ENCODE data around the gene SLC39A2.
A peak's percentile ranks its signal among the peaks of the same experiment; 100 is the strongest.

SLC39A2 gene

DNA sequence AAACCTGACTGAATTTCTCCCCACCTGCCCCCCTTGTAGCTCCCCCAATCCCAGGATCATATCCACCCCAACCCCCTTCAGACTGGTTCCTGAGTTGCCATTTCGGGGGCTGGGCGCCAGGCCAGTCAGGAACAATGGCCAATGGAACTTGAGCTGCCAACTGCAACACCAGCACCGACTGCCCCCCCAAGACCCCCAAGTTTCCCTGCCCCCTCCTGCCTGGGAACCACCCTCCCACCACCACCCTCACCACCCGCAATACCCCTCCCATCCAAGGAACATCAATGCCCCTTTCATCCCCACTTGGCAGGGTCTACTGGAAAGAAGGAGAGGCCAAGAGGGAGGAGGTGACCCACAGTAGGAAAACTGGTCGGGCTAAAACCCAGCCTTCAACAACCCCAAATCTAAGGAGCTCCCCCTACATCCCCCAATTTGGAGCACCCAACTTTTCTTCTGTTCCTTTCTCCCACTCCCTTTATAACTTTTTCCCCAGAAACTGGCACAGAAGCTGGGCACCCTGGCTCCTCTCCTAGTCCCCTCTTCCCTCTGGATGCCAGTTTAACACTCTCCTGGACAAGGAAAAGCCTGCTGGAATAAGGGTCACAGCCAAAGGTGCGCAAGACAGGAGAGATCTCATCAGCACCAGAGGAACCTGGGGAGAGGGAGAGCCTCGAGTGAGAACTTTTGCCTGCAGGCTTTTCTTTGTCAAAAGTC is 27.3 kb downstream of the SLC39A2 start:
- no peak for DNase-seq

DNA sequence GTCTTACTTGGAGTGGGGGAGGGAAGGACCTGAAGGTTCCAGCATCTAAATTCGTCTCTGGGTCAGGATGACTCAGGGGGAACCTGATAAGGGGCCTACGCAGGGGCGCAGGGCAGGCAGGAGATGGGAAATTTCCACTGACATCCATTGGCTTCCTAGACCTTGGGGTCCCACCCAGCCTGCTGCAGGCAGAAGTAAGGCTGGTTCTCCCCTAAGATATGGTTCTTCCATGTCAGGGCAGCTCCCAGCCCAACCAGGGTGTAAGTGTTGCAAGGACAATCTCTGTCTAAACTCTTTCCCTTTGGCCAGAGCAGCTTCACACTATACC is 27.9 kb downstream of the SLC39A2 start:
- DNase-seq, result no peak

DNA sequence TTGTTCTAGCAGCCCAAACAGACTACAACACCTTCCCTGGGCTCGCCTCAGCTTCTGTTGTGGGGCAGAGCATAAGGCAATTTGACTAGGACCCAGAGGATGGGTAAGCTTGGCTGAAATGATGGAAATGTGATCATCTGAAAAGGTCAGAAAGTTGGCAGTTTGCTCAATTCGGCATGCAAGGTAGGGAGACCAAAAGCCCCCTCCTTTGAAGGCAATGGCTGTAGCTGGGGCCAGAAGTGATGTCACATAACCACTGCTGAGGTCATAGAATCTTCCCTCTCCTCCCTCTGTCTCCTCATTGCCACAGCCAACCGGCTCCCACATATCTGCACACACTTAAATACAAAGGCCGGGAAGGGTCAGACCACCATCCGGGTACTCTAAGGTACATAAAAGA is 30.8 kb downstream of the SLC39A2 start, which contains the start of gene TPPP2:
TSS of gene TPPP2 (plus strand) at position 301 of the 400 bp plus-strand sequence. CDS start 365 bp downstream, outside the sequence.
- DNase-seq, result no peak

DNA sequence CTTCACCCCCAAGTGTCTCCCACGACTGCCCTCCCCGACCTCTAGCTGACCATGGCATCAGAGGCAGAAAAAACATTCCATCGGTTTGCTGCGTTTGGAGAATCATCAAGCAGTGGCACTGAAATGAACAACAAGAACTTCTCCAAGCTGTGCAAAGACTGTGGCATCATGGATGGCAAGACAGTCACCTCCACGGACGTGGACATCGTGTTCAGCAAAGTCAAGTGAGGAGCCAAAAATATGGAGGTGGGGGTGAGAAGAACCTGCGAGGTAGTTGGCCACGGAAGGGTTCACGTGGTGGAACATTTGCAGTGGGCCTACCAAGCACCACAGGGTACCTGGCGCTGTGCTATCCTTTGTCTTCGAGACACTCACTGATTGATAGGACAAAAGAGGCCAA is 31.4 kb downstream of the SLC39A2 start:
- no peak for DNase-seq

DNA sequence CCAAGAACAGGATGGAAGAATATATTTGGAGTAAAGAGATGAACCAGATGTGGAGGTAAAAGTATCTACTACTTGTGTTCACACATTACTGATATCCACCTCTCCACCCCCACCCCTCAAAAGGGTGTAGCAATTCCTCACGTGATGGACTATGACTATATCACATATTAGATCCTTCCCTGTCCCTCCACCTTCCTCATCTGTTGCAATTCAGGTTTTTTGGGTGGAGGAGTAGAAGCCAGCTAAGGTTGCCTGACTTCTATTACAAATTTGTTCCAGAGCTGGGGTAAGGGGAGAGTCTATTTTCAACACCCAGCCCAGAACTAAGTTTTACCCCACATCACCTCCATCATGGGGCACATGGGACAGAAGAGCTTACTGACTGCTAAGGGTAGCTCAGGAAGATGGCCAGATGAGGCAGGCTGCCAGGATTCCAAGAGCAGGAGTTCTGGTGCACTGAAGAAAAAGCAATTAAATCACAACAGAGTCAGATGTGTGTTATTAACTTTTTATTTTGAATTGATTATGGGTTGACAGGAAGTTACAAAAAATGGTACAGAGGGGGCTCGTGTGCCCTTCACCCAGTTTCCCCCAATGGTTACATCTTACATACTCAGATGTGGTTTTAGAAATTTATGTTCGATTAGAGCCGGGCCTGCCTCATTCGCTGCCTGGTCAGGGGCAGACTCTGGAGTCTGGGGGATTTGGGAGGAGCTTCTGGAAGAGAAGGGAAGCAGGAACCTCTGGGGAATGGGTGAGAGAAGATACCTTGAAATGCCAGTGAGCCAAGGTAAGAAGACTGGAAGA is 33.4 kb downstream of the SLC39A2 start:
- DNase-seq, result no peak

DNA sequence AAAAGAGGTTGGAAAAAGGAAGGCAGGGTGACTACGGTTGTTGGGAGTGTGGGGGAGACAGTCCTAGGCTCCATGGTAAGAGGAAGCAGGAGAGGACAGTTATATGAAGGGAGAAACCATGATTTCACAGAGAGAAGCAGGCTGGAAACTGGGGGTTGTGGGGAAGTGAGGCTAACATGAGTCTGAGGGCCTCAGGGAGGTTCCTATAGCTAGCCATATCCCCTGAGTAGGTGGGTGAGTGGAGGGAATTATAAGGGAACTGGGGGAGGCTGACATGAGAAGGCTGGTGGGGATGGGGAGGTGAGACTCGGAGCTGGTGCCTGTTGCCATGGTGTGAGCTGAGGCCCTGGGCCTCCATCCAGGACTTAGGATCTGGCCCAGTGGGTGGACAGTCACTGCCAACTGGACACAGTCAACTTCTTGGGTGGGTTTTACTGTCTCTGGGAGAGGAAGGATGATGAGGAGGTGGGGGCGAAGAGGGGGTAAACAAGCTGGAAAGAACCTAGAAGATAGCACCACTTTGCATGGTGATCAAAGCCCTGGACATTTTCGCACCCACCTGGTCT is 34.1 kb downstream of the SLC39A2 start:
- DNase-seq, result no peak

DNA sequence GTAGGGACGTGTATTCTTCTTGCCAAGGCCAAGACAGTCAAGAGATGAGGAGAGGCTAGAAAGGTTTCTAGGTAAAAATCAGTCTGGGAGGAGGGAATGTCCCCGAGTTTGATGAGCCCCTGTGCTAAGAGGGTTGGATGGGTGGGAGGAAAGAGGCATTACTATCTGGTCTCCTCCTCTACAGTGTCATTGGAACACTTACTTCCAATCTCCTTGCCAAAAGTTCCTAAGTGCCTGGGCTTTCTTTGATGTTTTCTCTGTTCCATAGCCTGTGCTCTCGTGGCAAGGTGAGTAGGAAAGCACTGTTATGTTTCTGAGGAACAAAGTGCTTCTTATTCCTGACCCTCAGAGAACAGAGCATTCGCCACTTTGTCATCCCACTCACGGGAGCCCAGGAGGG is 35.6 kb downstream of the SLC39A2 start, which contains the start of gene RNASE13:
TSS of gene RNASE13 (minus strand) at position 101 of the 400 bp plus-strand sequence. CDS start 519 bp downstream, outside the sequence.
- no peak for DNase-seq

DNA sequence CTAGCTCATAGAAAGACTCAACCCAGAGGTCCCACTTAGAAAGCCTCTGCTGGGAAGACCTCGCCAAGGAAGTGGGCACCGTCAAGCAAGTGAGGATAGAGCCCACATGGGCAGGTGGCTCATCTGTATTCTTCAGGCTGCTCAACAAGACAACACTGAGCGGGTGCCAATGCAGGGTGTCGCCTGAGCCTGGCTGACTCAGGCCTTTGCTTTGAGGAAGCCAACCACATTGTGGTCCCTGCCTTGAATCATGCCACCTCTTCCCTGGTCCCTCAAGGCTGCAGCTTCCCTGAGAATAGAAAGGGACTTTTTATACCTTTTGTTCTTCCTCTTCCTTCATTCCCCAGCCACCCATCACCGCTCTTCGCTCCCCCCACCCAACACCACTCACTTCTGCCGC is 37.7 kb downstream of the SLC39A2 start:
- no peak for DNase-seq

DNA sequence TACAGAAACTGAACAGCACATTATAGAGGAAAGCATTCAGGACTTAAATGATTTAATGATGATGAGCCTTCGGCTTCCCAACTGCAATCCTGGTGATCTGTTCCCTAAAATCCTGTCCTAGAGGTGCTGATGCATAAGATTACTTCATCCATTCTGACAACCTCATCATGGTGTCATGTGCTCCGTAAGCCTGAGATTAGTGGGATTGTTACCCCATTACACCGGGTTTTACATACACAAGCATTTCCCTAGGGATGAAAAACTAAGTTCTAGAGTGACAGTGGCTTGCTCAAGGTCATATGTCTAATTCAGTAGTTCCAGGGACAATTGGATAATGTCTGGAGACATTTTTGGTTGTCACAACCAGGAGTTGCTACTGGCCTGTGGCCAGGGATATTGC is 38.1 kb downstream of the SLC39A2 start:
- no peak for DNase-seq

DNA sequence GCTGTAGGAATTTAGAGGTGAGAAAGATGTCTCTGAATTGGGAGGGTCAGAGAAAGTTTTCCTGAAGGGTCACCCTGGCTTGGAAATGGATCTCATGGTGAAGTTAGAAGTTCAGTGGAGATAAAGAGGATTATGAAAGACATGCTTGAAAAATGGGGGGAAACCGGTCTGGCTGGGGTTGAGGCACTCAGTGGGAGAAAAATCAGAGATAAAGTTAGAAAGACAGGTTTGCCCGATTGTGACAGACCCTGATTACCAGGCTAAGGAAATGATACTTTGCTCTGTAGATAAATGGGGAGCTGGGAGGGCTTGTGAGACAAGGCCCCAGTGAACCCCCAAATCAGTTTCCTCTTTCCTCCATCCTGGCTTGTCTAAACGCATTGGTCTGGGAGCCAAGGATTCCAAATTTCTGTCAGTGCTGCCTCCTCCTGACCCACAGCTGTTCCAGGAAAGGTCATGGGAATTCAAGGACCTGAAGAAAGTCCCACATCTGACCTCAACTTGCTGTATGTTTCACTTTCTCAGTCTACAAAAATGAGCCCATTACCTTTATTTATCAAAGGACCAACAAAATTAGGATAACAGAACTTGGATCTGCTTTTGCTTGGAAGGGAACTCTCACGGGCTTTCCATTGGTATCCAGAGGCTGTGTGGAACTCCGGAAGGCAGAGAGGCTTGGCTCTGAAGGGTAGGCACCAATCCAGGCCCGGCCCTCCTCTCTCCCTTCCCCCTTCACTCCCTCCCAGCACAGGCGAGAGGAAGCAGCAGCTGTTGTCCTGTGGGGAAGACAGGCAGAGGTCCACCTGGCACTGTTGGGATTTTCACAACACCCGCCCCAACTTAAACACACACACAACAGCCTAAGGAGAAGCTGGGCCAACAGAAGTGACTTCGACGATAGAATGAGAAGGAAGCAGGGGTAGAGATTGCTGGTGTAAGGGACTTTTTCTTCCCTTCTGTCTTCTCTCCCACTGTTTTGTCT is 39.6 kb downstream of the SLC39A2 start:
- peak; percentile 31 for DNase-seq

DNA sequence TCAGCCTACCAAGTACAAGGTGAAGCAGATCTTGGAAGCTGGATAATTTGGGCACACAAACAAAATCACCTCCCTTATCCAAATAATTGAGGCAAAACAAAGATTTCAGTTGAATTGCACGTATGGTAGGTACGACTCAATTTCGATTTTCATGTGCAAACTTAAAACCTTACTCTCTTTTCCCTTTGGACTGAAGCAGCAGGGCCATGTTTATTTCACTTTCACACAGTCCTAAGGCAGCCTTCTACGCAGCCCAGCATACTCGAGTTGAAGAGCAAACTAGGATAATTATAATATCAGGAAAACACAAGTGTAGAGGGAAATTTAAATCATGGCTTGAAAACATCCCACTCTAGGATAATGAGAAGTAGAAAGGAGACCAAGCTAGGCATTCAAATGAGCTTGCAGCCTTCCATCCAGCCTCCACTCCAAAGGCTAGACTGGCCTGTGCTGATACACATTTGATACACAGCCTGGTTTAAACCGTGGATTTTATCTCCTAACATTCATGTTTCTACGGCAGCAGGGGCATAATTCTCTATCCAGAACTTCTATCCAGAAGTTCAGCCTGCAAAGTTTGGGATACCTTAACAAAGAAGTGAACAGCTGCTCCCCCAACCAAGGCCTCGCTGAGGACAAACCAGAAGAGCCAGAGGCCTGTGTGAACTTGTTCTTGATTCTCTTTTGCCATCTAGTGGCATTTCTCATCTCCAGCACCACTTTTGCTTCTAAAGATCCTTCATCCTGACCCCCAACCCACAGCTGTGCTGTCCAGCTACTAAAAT is 40.7 kb downstream of the SLC39A2 start:
- peak; percentile 64 for DNase-seq

DNA sequence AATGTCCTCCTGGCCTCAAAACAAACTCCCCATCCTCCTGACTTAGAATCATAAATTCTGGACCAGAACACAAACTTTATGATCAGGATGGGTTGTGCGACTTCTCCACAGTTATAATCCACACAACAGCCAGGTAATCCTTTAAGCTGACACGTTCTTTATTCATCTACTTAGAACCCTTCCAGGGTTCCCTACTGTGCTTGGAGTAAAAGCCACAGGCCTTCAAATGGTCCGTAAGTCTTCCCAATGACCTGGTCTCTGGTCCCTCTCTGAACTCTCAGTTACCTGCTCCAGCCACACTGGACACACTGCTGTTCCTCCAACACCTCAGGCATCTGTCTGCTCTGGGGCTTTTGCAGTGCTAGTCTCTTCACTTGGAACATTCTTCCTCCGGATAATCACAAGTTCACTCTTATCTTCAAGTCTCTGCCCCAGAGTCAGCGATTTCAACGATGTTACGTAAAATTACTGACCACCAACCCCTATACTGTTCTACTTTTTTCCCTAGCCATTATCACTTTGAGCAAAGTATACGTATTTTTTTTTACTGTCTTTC is 41.4 kb downstream of the SLC39A2 start:
- no peak for DNase-seq

DNA sequence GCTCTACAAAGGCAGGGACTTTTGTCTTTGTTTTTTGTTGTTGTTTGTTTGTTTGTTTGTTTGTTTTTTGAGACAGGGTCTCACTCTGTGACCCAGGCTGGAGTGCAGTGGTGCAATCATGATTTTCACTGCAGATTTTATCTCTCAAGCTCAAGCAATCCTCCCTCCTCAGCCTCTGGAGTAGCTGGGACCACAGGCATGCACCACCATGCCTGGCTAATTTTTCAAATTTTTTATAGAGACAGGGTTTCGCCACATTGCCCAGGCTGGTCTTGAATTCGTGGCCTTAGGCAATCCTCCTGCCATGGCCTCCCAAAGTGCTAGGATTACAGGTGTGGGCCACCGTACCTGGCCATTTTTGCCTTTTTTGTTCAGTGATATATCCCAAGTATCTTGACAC is 41.8 kb downstream of the SLC39A2 start:
- DNase-seq, result peak; percentile 36

DNA sequence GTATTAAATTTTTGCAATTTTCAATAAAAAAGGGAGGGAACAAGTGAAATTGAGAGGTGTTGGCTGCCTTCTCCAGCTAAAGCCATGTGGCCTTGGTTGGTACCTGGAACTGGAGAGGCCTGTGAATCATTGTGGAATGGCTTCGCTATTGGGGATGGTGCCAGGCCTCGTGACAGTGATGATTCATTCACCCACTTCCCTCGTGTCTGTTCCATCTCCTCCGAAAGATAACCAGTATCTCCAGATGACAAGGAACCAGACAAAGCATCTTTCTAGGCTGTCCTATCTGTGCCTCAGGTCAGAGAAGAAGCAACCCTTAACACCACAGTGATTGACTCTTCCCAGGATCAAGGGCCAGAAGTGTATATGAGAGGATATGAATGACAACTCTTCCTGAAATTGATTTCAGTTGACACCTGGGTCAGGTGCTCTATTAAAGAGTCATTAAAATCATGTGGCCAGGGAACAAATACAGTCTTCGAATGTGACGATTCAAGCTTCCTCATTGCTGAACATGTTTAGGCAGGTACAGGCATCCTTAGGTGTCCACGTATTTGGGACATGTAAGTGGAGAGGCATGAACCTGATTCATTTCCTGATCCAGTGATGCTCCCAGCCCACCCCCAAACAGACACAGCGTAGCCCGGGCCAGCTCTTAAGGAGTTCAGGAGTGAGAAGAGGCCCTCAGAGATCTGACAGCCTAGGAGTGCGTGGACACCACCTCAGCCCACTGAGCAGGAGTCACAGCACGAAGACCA is 42.8 kb downstream of the SLC39A2 start, which contains the start of gene RNASE7:
TSS of gene RNASE7 (plus strand) at position 687 of the 758 bp plus-strand sequence. CDS start 631 bp downstream, outside the sequence.
- peak; percentile 14 for DNase-seq

DNA sequence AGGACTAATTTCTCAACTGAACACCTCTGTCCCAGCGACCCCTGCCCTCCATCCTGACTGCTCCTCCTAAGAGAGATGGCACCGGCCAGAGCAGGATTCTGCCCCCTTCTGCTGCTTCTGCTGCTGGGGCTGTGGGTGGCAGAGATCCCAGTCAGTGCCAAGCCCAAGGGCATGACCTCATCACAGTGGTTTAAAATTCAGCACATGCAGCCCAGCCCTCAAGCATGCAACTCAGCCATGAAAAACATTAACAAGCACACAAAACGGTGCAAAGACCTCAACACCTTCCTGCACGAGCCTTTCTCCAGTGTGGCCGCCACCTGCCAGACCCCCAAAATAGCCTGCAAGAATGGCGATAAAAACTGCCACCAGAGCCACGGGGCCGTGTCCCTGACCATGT is 43.8 kb downstream of the SLC39A2 start:
- DNase-seq, result no peak

DNA sequence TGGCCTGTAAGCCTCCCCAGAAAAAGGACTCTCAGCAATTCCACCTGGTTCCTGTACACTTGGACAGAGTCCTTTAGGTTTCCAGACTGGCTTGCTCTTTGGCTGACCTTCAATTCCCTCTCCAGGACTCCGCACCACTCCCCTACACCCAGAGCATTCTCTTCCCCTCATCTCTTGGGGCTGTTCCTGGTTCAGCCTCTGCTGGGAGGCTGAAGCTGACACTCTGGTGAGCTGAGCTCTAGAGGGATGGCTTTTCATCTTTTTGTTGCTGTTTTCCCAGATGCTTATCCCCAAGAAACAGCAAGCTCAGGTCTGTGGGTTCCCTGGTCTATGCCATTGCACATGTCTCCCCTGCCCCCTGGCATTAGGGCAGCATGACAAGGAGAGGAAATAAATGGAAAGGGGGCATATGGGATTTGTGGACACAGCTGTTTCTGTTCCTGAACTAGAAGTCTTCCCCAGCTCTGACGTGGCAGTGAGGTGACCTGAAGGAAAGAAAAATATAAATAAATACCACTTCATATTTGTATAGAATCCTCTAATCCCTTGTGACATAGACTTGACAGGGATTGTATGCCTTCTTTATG is 44.4 kb downstream of the SLC39A2 start:
- DNase-seq, result no peak

DNA sequence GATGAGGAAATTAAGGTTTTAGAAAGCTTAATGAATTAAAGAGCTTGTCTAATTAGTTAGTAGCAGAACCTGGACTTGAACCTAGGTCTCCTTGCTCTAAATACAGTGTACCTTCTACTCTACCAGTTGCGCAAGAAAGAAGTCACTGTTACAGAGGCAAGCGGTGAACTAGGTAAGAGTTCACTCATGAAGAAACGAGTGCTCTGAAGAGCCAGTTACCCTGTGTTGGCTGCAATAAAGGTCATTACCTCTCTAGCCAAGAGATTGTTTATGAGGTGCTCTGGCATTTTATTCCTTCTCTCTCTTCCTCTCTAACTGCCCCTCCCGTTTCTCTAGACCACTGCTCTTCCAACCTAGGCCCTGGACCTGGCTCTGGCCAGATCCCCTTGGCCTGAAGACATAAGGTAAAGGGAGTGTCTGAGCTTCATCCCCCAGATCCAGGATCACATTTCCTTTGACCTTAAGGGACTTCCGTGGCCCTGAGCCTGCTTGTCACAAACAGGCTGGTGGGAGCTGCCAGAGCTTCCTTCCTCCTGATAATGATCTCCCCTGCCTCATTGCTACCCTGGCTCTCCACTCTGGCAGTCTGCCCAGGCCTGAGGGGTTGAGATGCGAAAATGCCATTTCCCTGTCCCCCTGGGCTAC is 45.0 kb downstream of the SLC39A2 start:
- DNase-seq, result no peak

DNA sequence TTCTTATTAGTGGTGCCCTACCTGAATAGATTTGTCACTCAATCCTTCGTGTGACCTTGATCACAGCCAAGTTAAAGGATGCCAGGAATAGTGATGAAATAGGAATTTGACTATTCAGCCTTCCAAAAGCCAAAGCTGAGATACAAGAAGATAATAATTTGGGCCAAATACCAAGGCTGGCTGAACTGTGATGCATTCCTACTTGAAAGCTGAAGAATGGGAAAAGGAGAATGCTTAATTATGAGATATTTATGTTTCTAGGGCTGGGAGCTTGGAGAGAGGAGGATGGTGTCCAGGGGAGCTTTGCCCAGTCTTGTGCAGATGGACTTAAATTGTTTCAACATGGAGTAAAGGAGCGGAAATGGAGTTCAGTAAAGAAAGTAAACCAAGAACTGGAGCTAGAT is 48.3 kb downstream of the SLC39A2 start:
- peak; percentile 36 for DNase-seq

DNA sequence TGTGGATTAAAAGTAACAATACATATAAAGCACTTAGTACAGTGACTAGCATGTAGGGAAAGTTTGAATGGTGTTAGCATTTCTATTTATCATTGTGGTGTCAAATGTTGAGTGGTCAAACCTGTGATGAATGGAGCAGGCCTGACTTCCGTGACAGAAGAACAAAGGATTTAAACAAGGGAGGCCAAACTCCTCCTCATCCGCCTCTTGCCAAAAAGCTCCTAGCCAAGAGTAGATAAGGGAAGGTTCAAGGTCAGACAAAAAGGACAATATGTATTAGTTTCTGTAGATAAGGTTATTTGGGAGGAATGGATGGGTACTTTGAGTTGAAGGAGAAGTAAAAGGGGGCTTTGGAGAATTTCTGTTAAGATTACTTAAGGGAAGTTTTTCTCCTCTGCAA is 49.5 kb downstream of the SLC39A2 start:
- no peak for DNase-seq

All from fibroblast of skin of scalp (primary cell).